HepG2 (cell line): ENCODE data around the gene PRDX3. TPM values are rescaled to one million over a fixed set of nuclear protein-coding genes. Genes with fewer than 3 reads are reported as not detected.
A peak's percentile ranks its signal among the peaks of the same experiment; 100 is the strongest.

Source experiments
- CBX2 ChIP-seq, 2 experiments: fragments of 200-600 bp in 1 of 2; sonication (generic); formaldehyde crosslinking in 1 of 2; IDR thresholded peaks; 2 replicates each; pipeline versions ENCODE4 v1.7.0 to v1.8.1; 2018 to 2022; ENCODE audit warnings: low read depth in 2 of 2, low read length in 1 of 2, mild to moderate bottlenecking in 1 of 2, missing genetic modification reagents in 1 of 2
- CREB1 ChIP-seq, 2 experiments: fragments of 450-650 bp in 1 of 2; IDR thresholded peaks; 2 replicates each; pipeline ENCODE4 v1.6.1; 2016 to 2017; ENCODE audit warnings: control low read depth in 1 of 2, mild to moderate bottlenecking in 1 of 2, missing compliant biosample characterization in 1 of 2, missing genetic modification characterization in 1 of 2
- FOXP4 ChIP-seq: sonication (generic); formaldehyde crosslinking; IDR thresholded peaks from 2 replicates; pipeline ENCODE4 v1.4.0; 2020; ENCODE audit warnings: missing genetic modification reagents
- SRY ChIP-seq: sonication (generic); formaldehyde crosslinking; IDR thresholded peaks from 2 replicates; pipeline ENCODE4 v1.8.0; 2022; ENCODE audit warnings: mild to moderate bottlenecking, missing genetic modification reagents
- THAP8 ChIP-seq: sonication (generic); formaldehyde crosslinking; IDR thresholded peaks from 2 replicates; pipeline ENCODE4 v1.5.1; 2020; ENCODE audit warnings: missing genetic modification reagents, mild to moderate bottlenecking, borderline replicate concordance
- ZNF142 ChIP-seq: sonication (generic); formaldehyde crosslinking; IDR thresholded peaks from 2 replicates; pipeline ENCODE4 v1.4.0; 2020; ENCODE audit warnings: missing genetic modification reagents
- ZNF674 ChIP-seq: sonication (generic); formaldehyde crosslinking; IDR thresholded peaks from 2 replicates; pipeline ENCODE4 v1.5.0; 2020; ENCODE audit warnings: low read depth, mild to moderate bottlenecking, missing genetic modification reagents
- ZNF720 ChIP-seq: sonication (generic); formaldehyde crosslinking; IDR thresholded peaks from 2 replicates; pipeline ENCODE4 v1.4.0; 2020; ENCODE audit warnings: missing genetic modification reagents
- ZNF724P ChIP-seq: sonication (generic); formaldehyde crosslinking; IDR thresholded peaks from 2 replicates; pipeline ENCODE4 v1.8.0; 2022; ENCODE audit warnings: missing genetic modification reagents, borderline replicate concordance
- ZNF780A ChIP-seq: sonication (generic); formaldehyde crosslinking; IDR thresholded peaks from 2 replicates; pipeline ENCODE4 v1.8.0; 2022; ENCODE audit warnings: mild to moderate bottlenecking, missing genetic modification reagents, moderate library complexity
- ZNF891 ChIP-seq: sonication (generic); formaldehyde crosslinking; IDR thresholded peaks from 2 replicates; pipeline ENCODE4 v1.5.0; 2020; ENCODE audit warnings: mild to moderate bottlenecking, missing genetic modification reagents
- polyA plus RNA-seq, 8 experiments: library from polyadenylated mRNA; depleted of rRNA in 3 of 8; stranded (reverse) in 7 of 8; unstranded in 1 of 8; fragments of >200 nt; fragmentation: Illumina TruSeq in 4 of 8; extraction: Trizol in 4 of 8; gene quantifications; 2 replicates each; pipeline versions ENCODE4 v1.2.1 to v1.2.3, GENCODE V29; 2011 to 2016; ENCODE audit warnings: low read depth in 4 of 8, missing spikeins in 1 of 8, mixed read lengths in 1 of 8; ENCODE audit not compliant: insufficient read depth in 1 of 8
- total RNA-seq, 5 experiments: library from RNA; depleted of rRNA; stranded (reverse); fragments of >200 nt; fragmentation: Illumina TruSeq; extraction: Trizol; gene quantifications; 2 replicates each; pipeline ENCODE4 v1.2.3, GENCODE V29; 2016; ENCODE audit warnings: low read depth in 1 of 5
- TF ChIP-seq, protein P1 (sequence below): sonication (generic); formaldehyde crosslinking; IDR thresholded peaks from 2 replicates; pipeline ENCODE4 v1.4.0; 2020; ENCODE audit warnings: missing genetic modification reagents, borderline replicate concordance
- TF ChIP-seq, protein P2 (sequence below): sonication (generic); formaldehyde crosslinking; IDR thresholded peaks from 2 replicates; pipeline ENCODE4 v1.8.1; 2022; ENCODE audit warnings: mild to moderate bottlenecking, missing genetic modification reagents
- TF ChIP-seq, protein P3 (sequence below): IDR thresholded peaks from 2 replicates; pipeline ENCODE4 v1.6.1; 2016; ENCODE audit warnings: missing biosample characterization, missing genetic modification reagents, low read depth

PRDX3 gene
- total and polyA plus RNA-seq, 2 of the 13 experiments (the other 11 are each of a cell fraction or from before 2014, with no cell fraction given) = 407 to 565 TPM

GRCh38 chr10:119178372-119179119 is at the start of gene PRDX3 (continued):
- TF ChIP-seq, protein P1, sequence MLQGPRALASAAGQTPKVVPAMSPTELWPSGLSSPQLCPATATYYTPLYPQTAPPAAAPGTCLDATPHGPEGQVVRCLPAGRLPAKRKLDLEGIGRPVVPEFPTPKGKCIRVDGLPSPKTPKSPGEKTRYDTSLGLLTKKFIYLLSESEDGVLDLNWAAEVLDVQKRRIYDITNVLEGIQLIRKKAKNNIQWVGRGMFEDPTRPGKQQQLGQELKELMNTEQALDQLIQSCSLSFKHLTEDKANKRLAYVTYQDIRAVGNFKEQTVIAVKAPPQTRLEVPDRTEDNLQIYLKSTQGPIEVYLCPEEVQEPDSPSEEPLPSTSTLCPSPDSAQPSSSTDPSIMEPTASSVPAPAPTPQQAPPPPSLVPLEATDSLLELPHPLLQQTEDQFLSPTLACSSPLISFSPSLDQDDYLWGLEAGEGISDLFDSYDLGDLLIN (CRISPR knock-in tag) = no peak
- TF ChIP-seq ZNF720 (CRISPR knock-in tag) (no peak), ZNF891 (CRISPR knock-in tag) (no peak), ZNF780A (CRISPR knock-in tag) (no peak), ZNF674 (CRISPR knock-in tag) (peak; percentile 85; the same call in 1 of the 2 replicates), FOXP4 (CRISPR knock-in tag) (0 out of 2 replicates have a peak, but pooled peaks have one; percentile 15), SRY (CRISPR knock-in tag) (no peak), THAP8 (CRISPR knock-in tag) (no peak), CREB1 (IDR thresholded peaks at IDR 0.05) (no peak), CREB1 (CRISPR knock-in tag; IDR thresholded peaks at IDR 0.05) (no peak), ZNF142 (CRISPR knock-in tag) (0 out of 2 replicates have a peak, but pooled peaks have one; percentile 31), CBX2 (IDR thresholded peaks at IDR 0.05; ENCODE audit: low read depth, low read length) (no peak), CBX2 (CRISPR knock-in tag; IDR thresholded peaks at IDR 0.05; ENCODE audit: low read depth) (no peak), ZNF724P (CRISPR knock-in tag) (no peak)
- TF ChIP-seq, protein P2, sequence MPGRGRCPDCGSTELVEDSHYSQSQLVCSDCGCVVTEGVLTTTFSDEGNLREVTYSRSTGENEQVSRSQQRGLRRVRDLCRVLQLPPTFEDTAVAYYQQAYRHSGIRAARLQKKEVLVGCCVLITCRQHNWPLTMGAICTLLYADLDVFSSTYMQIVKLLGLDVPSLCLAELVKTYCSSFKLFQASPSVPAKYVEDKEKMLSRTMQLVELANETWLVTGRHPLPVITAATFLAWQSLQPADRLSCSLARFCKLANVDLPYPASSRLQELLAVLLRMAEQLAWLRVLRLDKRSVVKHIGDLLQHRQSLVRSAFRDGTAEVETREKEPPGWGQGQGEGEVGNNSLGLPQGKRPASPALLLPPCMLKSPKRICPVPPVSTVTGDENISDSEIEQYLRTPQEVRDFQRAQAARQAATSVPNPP (CRISPR knock-in tag) = no peak
- TF ChIP-seq, protein P3, sequence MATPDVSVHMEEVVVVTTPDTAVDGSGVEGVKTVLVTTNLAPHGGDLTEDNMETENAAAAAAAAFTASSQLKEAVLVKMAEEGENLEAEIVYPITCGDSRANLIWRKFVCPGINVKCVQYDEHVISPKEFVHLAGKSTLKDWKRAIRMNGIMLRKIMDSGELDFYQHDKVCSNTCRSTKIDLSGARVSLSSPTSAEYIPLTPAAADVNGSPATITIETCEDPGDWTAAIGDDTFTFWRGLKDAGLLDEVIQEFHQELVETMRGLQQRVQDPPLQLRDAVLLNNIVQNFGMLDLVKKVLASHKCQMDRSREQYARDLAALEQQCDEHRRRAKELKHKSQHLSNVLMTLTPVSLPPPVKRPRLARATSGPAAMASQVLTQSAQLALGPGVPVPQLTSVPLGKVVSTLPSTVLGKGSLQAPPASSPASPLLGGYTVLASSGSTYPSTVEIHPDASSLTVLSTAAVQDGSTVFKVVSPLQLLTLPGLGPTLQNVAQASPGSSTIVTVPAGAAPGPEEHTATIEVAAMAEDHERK (CRISPR knock-in tag) = no peak
